HG03025 (cell line): Measurements from ENCODE around the gene UBL5.
"Not testable (repeated sequence)": the region's sequence is repeated elsewhere in the genome, so short reads cannot be mapped to it uniquely, and the experiment has no call there.

Source experiments
- ATAC-seq: cut with Tn5 transposase; IDR thresholded peaks from one replicate; pipeline ENCODE4 v1.9.1; 2021; ENCODE audit warnings: mild to moderate bottlenecking, moderate library complexity; ENCODE audit not compliant: unreplicated experiment, low FRiP score

The UBL5 gene

GRCh38 chr19:9808855-9809824 is 18.6 kb upstream of the UBL5 start:
- no peak for ATAC-seq

- no peak for ATAC-seq
Observed at GRCh38 chr19:9811139-9811538, 16.6 kb upstream of the UBL5 start.

- ATAC-seq: peak; percentile 2
Observed at GRCh38 chr19:9818175-9818733, 9.5 kb upstream of the UBL5 start.

- peak; percentile 85 for ATAC-seq
Observed at GRCh38 chr19:9818734-9819595, 8.8 kb upstream of the UBL5 start, which contains the start of gene FBXL12. Gene FBXL12, minus strand, starts transcription at chr19:9819079. Its CDS starts 266 bp downstream, at chr19:9818813.

GRCh38 chr19:9819596-9819909 is 8.2 kb upstream of the UBL5 start:
- ATAC-seq: no peak

GRCh38 chr19:9820034-9820433 is 7.7 kb upstream of the UBL5 start:
- not testable (repeated sequence) for ATAC-seq

GRCh38 chr19:9823816-9824215 is 3.9 kb upstream of the UBL5 start:
- ATAC-seq: no peak

- no peak for ATAC-seq
Observed at GRCh38 chr19:9828551-9829063, 889 bp downstream of the UBL5 start.

- ATAC-seq: no peak
Observed at GRCh38 chr19:9834307-9834725, 6.6 kb downstream of the UBL5 start.

- ATAC-seq: peak; percentile 86
Observed at GRCh38 chr19:9834726-9835506, 7.2 kb downstream of the UBL5 start, which contains the start of gene PIN1. Gene PIN1, plus strand, starts transcription at chr19:9835318. Its CDS starts 27 bp downstream, at chr19:9835345.

GRCh38 chr19:9835507-9835949 is 7.8 kb downstream of the UBL5 start:
- ATAC-seq: peak; percentile 12

GRCh38 chr19:9836021-9836420 is 8.3 kb downstream of the UBL5 start:
- ATAC-seq: no peak

- ATAC-seq: no peak
Observed at GRCh38 chr19:9838324-9838723, 10.6 kb downstream of the UBL5 start.

- ATAC-seq: no peak
Observed at GRCh38 chr19:9839415-9839814, 11.7 kb downstream of the UBL5 start.

GRCh38 chr19:9842834-9843625 is 15.3 kb downstream of the UBL5 start:
- ATAC-seq: no peak

- not testable (repeated sequence) for ATAC-seq
Observed at GRCh38 chr19:9843626-9844273, 16.0 kb downstream of the UBL5 start.

GRCh38 chr19:9847087-9847671 is 19.5 kb downstream of the UBL5 start:
- ATAC-seq: no peak

- ATAC-seq: no peak
Observed at GRCh38 chr19:9848060-9848459, 20.3 kb downstream of the UBL5 start.
